Heart right ventricle (tissue), 16 donors: ENCODE measurements around the gene CST3. TPM values are rescaled to one million over a fixed set of nuclear protein-coding genes. Genes with fewer than 3 reads are reported as not detected.
"Not testable (repeated sequence)": the region's sequence is repeated elsewhere in the genome, so short reads cannot be mapped to it uniquely, and the experiment has no call there.

Experiments
- ATAC-seq, 8 donors: fragments of 200-7000 bp; cut with Tn5 transposase; one replicate each; pipeline ENCODE4 v1.9.1; 2020; ENCODE audit warnings: mild to moderate bottlenecking in 8 of 8, moderate library complexity in 8 of 8, moderate number of reproducible peaks in 1 of 8
- DNase-seq, 2 donors: peaks; one replicate each; pipeline ENCODE4 v3.0.0-alpha.2; 2020
- H3K27ac ChIP-seq, 10 donors: fragments of 200-600 bp; sonication (generic) in 2 of 10; one replicate each; pipeline versions ENCODE4 v1.5.0 to v1.8.0; 2020 to 2022; ENCODE audit warnings: mild to moderate bottlenecking in 3 of 10
- H3K27me3 ChIP-seq, 7 donors: fragments of 200-600 bp; one replicate each; pipeline ENCODE4 v1.8.0; 2021 to 2022; ENCODE audit warnings: mild to moderate bottlenecking in 2 of 7
- H3K36me3 ChIP-seq, 9 donors: fragments of 200-600 bp; sonication (generic) in 1 of 9; one replicate each; pipeline versions ENCODE4 v1.5.0 to v1.8.0; 2020 to 2022; ENCODE audit warnings: mild to moderate bottlenecking in 2 of 9
- H3K4me1 ChIP-seq, 9 donors: fragments of 200-600 bp; sonication (generic) in 1 of 9; one replicate each; pipeline versions ENCODE4 v1.5.0 to v1.8.0; 2020 to 2022; ENCODE audit warnings: mild to moderate bottlenecking in 4 of 9
- H3K4me3 ChIP-seq, 10 donors: fragments of 200-600 bp; sonication (generic) in 2 of 10; one replicate each; pipeline versions ENCODE4 v1.5.0 to v1.8.0; 2020 to 2022; ENCODE audit warnings: mild to moderate bottlenecking in 7 of 10, moderate library complexity in 2 of 10
- H3K9me3 ChIP-seq, 11 donors: fragments of 200-600 bp in 10 of 11; sonication (generic) in 2 of 11; one replicate each; pipeline versions ENCODE4 v1.5.0 to v1.8.0; 2013 to 2022; ENCODE audit warnings: mild to moderate bottlenecking in 2 of 11, control low read depth in 1 of 11, moderate library complexity in 1 of 11
- CTCF ChIP-seq, 9 donors: fragments of 200-600 bp; sonication (generic) in 2 of 9; IDR thresholded peaks; one replicate each; pipeline versions ENCODE4 v1.5.0 to v1.8.0; 2021 to 2022; ENCODE audit warnings: antibody characterized with exemption in 9 of 9, mild to moderate bottlenecking in 5 of 9, moderate library complexity in 1 of 9
- WGBS, 2 donors: extraction: QIAGEN DNeasy Blood & Tissue Kit; methylation state at CpG; one replicate each; pipeline ENCODE4 v1.1.7; 2013; ENCODE audit warnings: inconsistent platforms in 1 of 2; 5-methylcytosine and 5-hydroxymethylcytosine counted together
- intact Hi-C, 10 donors: fragments of 100-400 bp; cut with DNase I; formaldehyde crosslinking; loops; one replicate each; pipeline versions ENCODE4 v1.11.1 to v1.14.2; 2022
- polyA plus RNA-seq, 2 donors: library from polyadenylated mRNA; stranded (reverse); fragments of 200-250 nt; gene quantifications; one replicate each; pipeline ENCODE4 v1.2.3, GENCODE V29; 2013
- total RNA-seq, 10 donors: library from RNA; stranded (reverse); fragmentation: NEBNext Ultra II Directional in 3 of 10; extraction: Animal tissue kit (Norgen Biotek cat#: 25700) in 3 of 10; gene quantifications; one replicate each; pipeline versions ENCODE4 v1.2.1 to v1.2.4, GENCODE V29; 2021 to 2023
- donor health status: Arrhythmogenic right ventricular cardiomyopathy.
- donor health status: ischemic (EF 13 %, LVEDD 7.1; RV severe dilation, severe dysfunction).
- donor health status: healthy with polysubstance abuse.
- donor health status: DM: no; HTN: yes; CAD: no.
- donor health status: DM: no; HTN: no; CAD: no.
- donor health status: ischemic (EF 25% LVEDD 6.9; RV normal size, moderate dysfunction).
- donor health status: ischemic (EF 25% LVEDD 5.7; RV mildly dilated, moderate dysfunction).
- donor health status: healthy.
- donor health status: DM: yes; HTN: yes; CAD: no.
- donor health status: Ischemic cardiomyopathy.
- donor health status: ischemic (EF 35%, LVEDD 5.7; RV mildly dilated, moderate dysfunction).
- donor health status: nonischemic (EF 11% LVEDD 7.7; RV severe dilation, severe dysfunction).
- donor health status: DM: yes; HTN: yes; CAD: no.
- donor health status: PGD.
- donor health status: ischemic (EF 29% LVEDD 5.4; RV normal size, mild dysfunction).
- donor health status: nonischemic (EF 23%, LVEDD 6.1; RV moderate dilation, normal function).

The CST3 gene
- total and polyA plus RNA-seq, 12 donors, result 395 to 1,066 (median 612) TPM

GRCh38 chr20:23666698-23667097, 28.9 kb upstream of the CST3 start:
- WGBS, 2 donors, result 33 to 34% methylated on average over 3 of the region's 3 CpGs
- H3K36me3 ChIP-seq, result no peaks in the 10 kb centered on the region
- peaks cover 0 to 15% (median 0%) of the 10 kb centered on the region in 9 donors for H3K4me1 ChIP-seq
- no peak overlapping the region for H3K4me3 ChIP-seq
- no peak for TF ChIP-seq CTCF (IDR thresholded peaks at IDR 0.05)
- peaks cover 0 to 5% (median 0%) of the 10 kb centered on the region in 7 donors for H3K27me3 ChIP-seq
- no peak overlapping the region for H3K27ac ChIP-seq
- ATAC-seq (peak in 5 of 8 donors; percentile 43 to 74 (median 55)), DNase-seq (peak; percentile 38 to 45)
- intact Hi-C loops, result loop anchor here in 3 of 10 donors (5.0 to 10.0 kb wide), 3 partner anchors 128 to 331 kb away; no protein-coding TSS in a partner anchor
- H3K9me3 ChIP-seq, result no peaks in the 10 kb centered on the region

GRCh38 chr20:23666189-23666588, 28.4 kb upstream of the CST3 start:
- no peak for TF ChIP-seq CTCF (IDR thresholded peaks at IDR 0.05)
- 76 to 78% methylated on average over 4 of the region's 4 CpGs for WGBS, 2 donors
- H3K36me3 ChIP-seq, result no peaks in the 10 kb centered on the region
- H3K9me3 ChIP-seq, result no peaks in the 10 kb centered on the region
- H3K4me1 ChIP-seq, result peaks cover 0 to 15% (median 0%) of the 10 kb centered on the region in 9 donors
- H3K4me3 ChIP-seq, result no peak overlapping the region
- peaks cover 0 to 5% (median 0%) of the 10 kb centered on the region in 7 donors for H3K27me3 ChIP-seq
- DNase-seq, result no peak
- H3K27ac ChIP-seq, result peak overlapping the region in 2 of 10 donors; percentile 29 to 32
- no peak for ATAC-seq
- intact Hi-C loops, result loop anchor here in 3 of 10 donors (5.0 to 10.0 kb wide), 3 partner anchors 129 to 331 kb away; no protein-coding TSS in a partner anchor

GRCh38 chr20:23664954-23665353, 27.2 kb upstream of the CST3 start:
- ATAC-seq, result no peak
- intact Hi-C loops, result loop anchor here in 3 of 10 donors (5.0 to 10.0 kb wide), 3 partner anchors 130 to 332 kb away; no protein-coding TSS in a partner anchor

GRCh38 chr20:23664046-23664445, 26.3 kb upstream of the CST3 start:
- H3K9me3 ChIP-seq, H3K27ac ChIP-seq, ATAC-seq, H3K27me3 ChIP-seq, DNase-seq, H3K36me3 ChIP-seq, H3K4me3 ChIP-seq: not testable (repeated sequence)
- H3K4me1 ChIP-seq, result peaks cover 0 to 26% (median 3%) of the 10 kb centered on the region in 9 donors
- 67 to 70% methylated on average over 4 of the region's 4 CpGs for WGBS, 2 donors
- intact Hi-C loops, result loop anchor here in 1 of 10 donors (10.0 kb wide), 1 partner anchor 131 kb away; no protein-coding TSS in a partner anchor

More at GRCh38 chr20:23664954-23665353, 27.2 kb upstream of the CST3 start:
- Histone ChIP-seq H3K9me3 (no peaks in the 10 kb centered on the region), H3K36me3 (no peaks in the 10 kb centered on the region), H3K4me3 (no peak overlapping the region), H3K27ac (no peak overlapping the region), H3K27me3 (peaks cover 0 to 5% (median 0%) of the 10 kb centered on the region in 7 donors), H3K4me1 (peaks cover 0 to 25% (median 3%) of the 10 kb centered on the region in 9 donors)
- 95 to 96% methylated on average over 3 of the region's 3 CpGs for WGBS, 2 donors
- no peak for TF ChIP-seq CTCF (IDR thresholded peaks at IDR 0.05)
- DNase-seq, result no peak

GRCh38 chr20:23663180-23663579, 25.4 kb upstream of the CST3 start:
- WGBS, 2 donors, result 71 to 74% methylated on average over 6 of the region's 6 CpGs
- ATAC-seq, result peak in 2 of 8 donors; percentile 19 to 49
- no peaks in the 10 kb centered on the region for H3K36me3 ChIP-seq
- peaks cover 0 to 25% (median 3%) of the 10 kb centered on the region in 9 donors for H3K4me1 ChIP-seq
- no peak overlapping the region for H3K4me3 ChIP-seq
- no peaks in the 10 kb centered on the region for H3K9me3 ChIP-seq
- DNase-seq, result no peak
- H3K27me3 ChIP-seq, result peaks cover 0 to 4% (median 0%) of the 10 kb centered on the region in 7 donors
- intact Hi-C loops, result loop anchor here in 1 of 10 donors (10.0 kb wide), 1 partner anchor 132 kb away; no protein-coding TSS in a partner anchor
- TF ChIP-seq CTCF (IDR thresholded peaks at IDR 0.05), result no peak
- no peak overlapping the region for H3K27ac ChIP-seq
